ENCODE measurements around the gene NEO1.
"Not testable (repeated sequence)": the region's sequence is repeated elsewhere in the genome, so short reads cannot be mapped to it uniquely, and the experiment has no call there.

NEO1 gene

GRCh38 chr15:73284090-73284716 is 231.9 kb downstream of the NEO1 start:
- no peak overlapping the region for H3K9ac ChIP-seq (ENCODE audit: low read length)
- H3K27ac ChIP-seq (ENCODE audit: low read length), result no peak overlapping the region
- H3K4me1 ChIP-seq (ENCODE audit: control insufficient read depth, low read depth, low read length), result no peaks in the 10 kb centered on the region
- no peak overlapping the region for H3K4me3 ChIP-seq (ENCODE audit: low read length)
- no peaks in the 10 kb centered on the region for H3K9me3 ChIP-seq (ENCODE audit: control insufficient read depth, low read depth, low read length)
- H3K36me3 ChIP-seq (ENCODE audit: control insufficient read depth, low read depth, low read length), result peaks cover 41% of the 10 kb centered on the region
- H3K27me3 ChIP-seq (ENCODE audit: control insufficient read depth, insufficient read depth, low read length), result no peaks in the 10 kb centered on the region

GRCh38 chr15:73286311-73286710 is 234.0 kb downstream of the NEO1 start:
- H3K4me1 ChIP-seq (ENCODE audit: control insufficient read depth, low read depth, low read length), result no peaks in the 10 kb centered on the region
- no peak overlapping the region for H3K27ac ChIP-seq (ENCODE audit: low read length)
- no peak overlapping the region for H3K4me3 ChIP-seq (ENCODE audit: low read length)
- peaks cover 48% of the 10 kb centered on the region for H3K36me3 ChIP-seq (ENCODE audit: control insufficient read depth, low read depth, low read length)
- H3K9me3 ChIP-seq (ENCODE audit: control insufficient read depth, low read depth, low read length), result no peaks in the 10 kb centered on the region
- no peak overlapping the region for H3K9ac ChIP-seq (ENCODE audit: low read length)
- H3K27me3 ChIP-seq (ENCODE audit: control insufficient read depth, insufficient read depth, low read length), result no peaks in the 10 kb centered on the region

- Histone ChIP-seq H3K36me3 (ENCODE audit: control insufficient read depth, low read depth, low read length) (peaks cover 48% of the 10 kb centered on the region), H3K4me3 (ENCODE audit: low read length) (no peak overlapping the region), H3K27ac (ENCODE audit: low read length) (no peak overlapping the region), H3K9ac (ENCODE audit: low read length) (no peak overlapping the region), H3K4me1 (ENCODE audit: control insufficient read depth, low read depth, low read length) (no peaks in the 10 kb centered on the region), H3K9me3 (ENCODE audit: control insufficient read depth, low read depth, low read length) (no peaks in the 10 kb centered on the region), H3K27me3 (ENCODE audit: control insufficient read depth, insufficient read depth, low read length) (no peaks in the 10 kb centered on the region)
Measured at GRCh38 chr15:73287019-73287418, 234.8 kb downstream of the NEO1 start.

- Histone ChIP-seq H3K27ac (ENCODE audit: low read length) (no peak overlapping the region), H3K9me3 (ENCODE audit: control insufficient read depth, low read depth, low read length) (no peaks in the 10 kb centered on the region), H3K4me1 (ENCODE audit: control insufficient read depth, low read depth, low read length) (no peaks in the 10 kb centered on the region), H3K36me3 (ENCODE audit: control insufficient read depth, low read depth, low read length) (peaks cover 45% of the 10 kb centered on the region), H3K4me3 (ENCODE audit: low read length) (no peak overlapping the region), H3K9ac (ENCODE audit: low read length) (no peak overlapping the region), H3K27me3 (ENCODE audit: control insufficient read depth, insufficient read depth, low read length) (no peaks in the 10 kb centered on the region)
Measured at GRCh38 chr15:73291441-73291840, 239.2 kb downstream of the NEO1 start.

- Histone ChIP-seq H3K27ac (ENCODE audit: low read length) (no peak overlapping the region), H3K36me3 (ENCODE audit: control insufficient read depth, low read depth, low read length) (peaks cover 28% of the 10 kb centered on the region), H3K4me1 (ENCODE audit: control insufficient read depth, low read depth, low read length) (no peaks in the 10 kb centered on the region), H3K9ac (ENCODE audit: low read length) (no peak overlapping the region), H3K9me3 (ENCODE audit: control insufficient read depth, low read depth, low read length) (no peaks in the 10 kb centered on the region), H3K4me3 (ENCODE audit: low read length) (no peak overlapping the region), H3K27me3 (ENCODE audit: control insufficient read depth, insufficient read depth, low read length) (no peaks in the 10 kb centered on the region)
Measured at GRCh38 chr15:73293773-73294172, 241.5 kb downstream of the NEO1 start.

GRCh38 chr15:73295630-73296286 is 243.5 kb downstream of the NEO1 start:
- Histone ChIP-seq H3K4me1 (ENCODE audit: control insufficient read depth, low read depth, low read length) (no peaks in the 10 kb centered on the region), H3K9me3 (ENCODE audit: control insufficient read depth, low read depth, low read length) (no peaks in the 10 kb centered on the region), H3K36me3 (ENCODE audit: control insufficient read depth, low read depth, low read length) (peaks cover 27% of the 10 kb centered on the region), H3K4me3 (ENCODE audit: low read length) (no peak overlapping the region), H3K27me3 (ENCODE audit: control insufficient read depth, insufficient read depth, low read length) (no peaks in the 10 kb centered on the region), H3K27ac (ENCODE audit: low read length) (no peak overlapping the region), H3K9ac (ENCODE audit: low read length) (no peak overlapping the region)

- H3K27ac ChIP-seq (ENCODE audit: low read length), result no peak overlapping the region
- no peak overlapping the region for H3K4me3 ChIP-seq (ENCODE audit: low read length)
- H3K4me1 ChIP-seq (ENCODE audit: control insufficient read depth, low read depth, low read length), result no peaks in the 10 kb centered on the region
- H3K9me3 ChIP-seq (ENCODE audit: control insufficient read depth, low read depth, low read length), result no peaks in the 10 kb centered on the region
- peaks cover 36% of the 10 kb centered on the region for H3K36me3 ChIP-seq (ENCODE audit: control insufficient read depth, low read depth, low read length)
- H3K27me3 ChIP-seq (ENCODE audit: control insufficient read depth, insufficient read depth, low read length), result no peaks in the 10 kb centered on the region
- H3K9ac ChIP-seq (ENCODE audit: low read length), result no peak overlapping the region
Measured at GRCh38 chr15:73296609-73297353, 244.5 kb downstream of the NEO1 start.

GRCh38 chr15:73298522-73299245 is 246.4 kb downstream of the NEO1 start:
- Histone ChIP-seq H3K9me3 (ENCODE audit: control insufficient read depth, low read depth, low read length) (no peaks in the 10 kb centered on the region), H3K4me1 (ENCODE audit: control insufficient read depth, low read depth, low read length) (no peaks in the 10 kb centered on the region), H3K4me3 (ENCODE audit: low read length) (no peak overlapping the region), H3K36me3 (ENCODE audit: control insufficient read depth, low read depth, low read length) (peaks cover 40% of the 10 kb centered on the region), H3K27ac (ENCODE audit: low read length) (no peak overlapping the region), H3K9ac (ENCODE audit: low read length) (no peak overlapping the region), H3K27me3 (ENCODE audit: control insufficient read depth, insufficient read depth, low read length) (no peaks in the 10 kb centered on the region)

- H3K9ac ChIP-seq (ENCODE audit: low read length); H3K4me3 ChIP-seq (ENCODE audit: low read length); H3K27me3 ChIP-seq (ENCODE audit: control insufficient read depth, insufficient read depth, low read length); H3K9me3 ChIP-seq (ENCODE audit: control insufficient read depth, low read depth, low read length); H3K4me1 ChIP-seq (ENCODE audit: control insufficient read depth, low read depth, low read length); H3K27ac ChIP-seq (ENCODE audit: low read length): not testable (repeated sequence)
- H3K36me3 ChIP-seq (ENCODE audit: control insufficient read depth, low read depth, low read length), result peaks cover 35% of the 10 kb centered on the region
Measured at GRCh38 chr15:73300286-73300685, 248.0 kb downstream of the NEO1 start.

GRCh38 chr15:73303636-73304035 is 251.4 kb downstream of the NEO1 start:
- no peak overlapping the region for H3K4me3 ChIP-seq (ENCODE audit: low read length)
- peaks cover 35% of the 10 kb centered on the region for H3K36me3 ChIP-seq (ENCODE audit: control insufficient read depth, low read depth, low read length)
- no peak overlapping the region for H3K9ac ChIP-seq (ENCODE audit: low read length)
- no peak overlapping the region for H3K27ac ChIP-seq (ENCODE audit: low read length)
- no peaks in the 10 kb centered on the region for H3K27me3 ChIP-seq (ENCODE audit: control insufficient read depth, insufficient read depth, low read length)
- H3K9me3 ChIP-seq (ENCODE audit: control insufficient read depth, low read depth, low read length), result no peaks in the 10 kb centered on the region
- H3K4me1 ChIP-seq (ENCODE audit: control insufficient read depth, low read depth, low read length), result no peaks in the 10 kb centered on the region

- Histone ChIP-seq H3K4me1 (ENCODE audit: control insufficient read depth, low read depth, low read length) (no peaks in the 10 kb centered on the region), H3K4me3 (ENCODE audit: low read length) (no peak overlapping the region), H3K9ac (ENCODE audit: low read length) (no peak overlapping the region)
Measured at GRCh38 chr15:73305331-73306211, 253.3 kb downstream of the NEO1 start.

More at GRCh38 chr15:73305331-73306211, 253.3 kb downstream of the NEO1 start:
- Histone ChIP-seq H3K27ac (ENCODE audit: low read length) (no peak overlapping the region), H3K36me3 (ENCODE audit: control insufficient read depth, low read depth, low read length) (peaks cover 25% of the 10 kb centered on the region), H3K27me3 (ENCODE audit: control insufficient read depth, insufficient read depth, low read length) (no peaks in the 10 kb centered on the region), H3K9me3 (ENCODE audit: control insufficient read depth, low read depth, low read length) (no peaks in the 10 kb centered on the region)
